Astrocyte of the spinal cord (primary cell): ENCODE results near the gene ARHGAP26.
"Not testable (repeated sequence)": the region's sequence is repeated elsewhere in the genome, so short reads cannot be mapped to it uniquely, and the experiment has no call there.

ENCODE experiments used
- DNase-seq: peaks from one replicate; pipeline ENCODE4 v3.0.0; 2011; ENCODE audit warnings: low read depth, low spot score
- H3K4me3 ChIP-seq: 2 replicates; pipeline ENCODE4 v1.5.1; 2011; ENCODE audit warnings: low read depth, mild to moderate bottlenecking, low read length, moderate library complexity
- CTCF ChIP-seq: IDR thresholded peaks from 2 replicates; pipeline ENCODE4 v1.5.1; 2012; ENCODE audit warnings: low read depth, mild to moderate bottlenecking, low read length, inconsistent platforms
- in situ Hi-C: cut with HindIII; loops from 2 replicates; pipeline ENCODE4 v1.10.0; 2017; ENCODE audit warnings: low sequenced_read_pairs

Gene ARHGAP26

GRCh38 chr5:142945845-142946244 lies 175.7 kb downstream of the ARHGAP26 start:
- DNase-seq: no peak
- in situ Hi-C loops: no loop called here
- TF ChIP-seq CTCF: no peak
- no peak overlapping the region for H3K4me3 ChIP-seq

- TF ChIP-seq CTCF: no peak
- H3K4me3 ChIP-seq: no peak overlapping the region
- in situ Hi-C loops: no loop called here
- DNase-seq: no peak
Measured at GRCh38 chr5:142946547-142947426, 176.6 kb downstream of the ARHGAP26 start.

- H3K4me3 ChIP-seq: no peak overlapping the region
- no peak for TF ChIP-seq CTCF
- in situ Hi-C loops: no loop called here
- DNase-seq: no peak
Measured at GRCh38 chr5:142947427-142947709, 177.2 kb downstream of the ARHGAP26 start.

GRCh38 chr5:142952229-142952628 lies 182.1 kb downstream of the ARHGAP26 start:
- in situ Hi-C loops: no loop called here
- TF ChIP-seq CTCF: no peak
- H3K4me3 ChIP-seq: no peak overlapping the region
- DNase-seq: no peak

GRCh38 chr5:142952871-142953270 lies 182.7 kb downstream of the ARHGAP26 start:
- in situ Hi-C loops, H3K4me3 ChIP-seq: not testable (repeated sequence)

GRCh38 chr5:142954455-142954854 lies 184.3 kb downstream of the ARHGAP26 start:
- in situ Hi-C loops: no loop called here
- no peak for DNase-seq
- H3K4me3 ChIP-seq: no peak overlapping the region
- TF ChIP-seq CTCF: no peak

More at GRCh38 chr5:142952871-142953270, 182.7 kb downstream of the ARHGAP26 start:
- not testable (repeated sequence) for DNase-seq

- no peak overlapping the region for H3K4me3 ChIP-seq
- no peak for DNase-seq
- in situ Hi-C loops: no loop called here
- TF ChIP-seq CTCF: no peak
Measured at GRCh38 chr5:142955628-142956027, 185.5 kb downstream of the ARHGAP26 start.
